ENCODE results near the gene C14orf39.
"Not testable (repeated sequence)": the region's sequence is repeated elsewhere in the genome, so short reads cannot be mapped to it uniquely, and the experiment has no call there.

C14orf39 gene

GRCh38 chr14:60420050-60420449, 65.8 kb downstream of the C14orf39 start (continued):
- TF ChIP-seq ZNF280C (tag by site-specific recombination; IDR thresholded peaks at IDR 0.05) (no peak), ZNF777 (tag by site-specific recombination; IDR thresholded peaks at IDR 0.05; ENCODE audit: borderline replicate concordance) (no peak), ZNF155 (tag by site-specific recombination; IDR thresholded peaks at IDR 0.05) (no peak), PRDM1 (tag by site-specific recombination; IDR thresholded peaks at IDR 0.05) (no peak), ZNF776 (tag by site-specific recombination; IDR thresholded peaks at IDR 0.05; ENCODE audit: borderline replicate concordance) (no peak), MYNN (tag by site-specific recombination; IDR thresholded peaks at IDR 0.05; ENCODE audit: borderline replicate concordance) (no peak), MZF1 (tag by site-specific recombination; IDR thresholded peaks at IDR 0.05; ENCODE audit: borderline replicate concordance) (no peak), ZNF701 (tag by site-specific recombination; IDR thresholded peaks at IDR 0.05) (no peak), ZFP3 (tag by site-specific recombination; IDR thresholded peaks at IDR 0.05; ENCODE audit: low read depth) (no peak), ZNF146 (tag by site-specific recombination; IDR thresholded peaks at IDR 0.05) (no peak)

- H3K4me3 ChIP-seq (ENCODE audit: low read depth, low read length); H3K9me3 ChIP-seq (ENCODE audit: control insufficient read depth, insufficient read depth, low read depth, low read length); POLR2A ChIA-PET; H3K27ac ChIP-seq (ENCODE audit: extremely low read depth, low read depth, low read length); H3K36me3 ChIP-seq (ENCODE audit: control insufficient read depth in 2 of 2, insufficient read depth in 1 of 2, low read length in 2 of 2); H3K4me1 ChIP-seq (ENCODE audit: control insufficient read depth, insufficient read depth, low read length): not testable (repeated sequence)
- CTCF ChIA-PET = interaction anchor here (0.6 kb wide), 1 partner anchor 65 kb away, joined by 4 read pairs; no protein-coding TSS in a partner anchor
These were observed 88.3 kb downstream of the C14orf39 start for GRCh38 chr14:60397550-60397949.

- no peaks in the 10 kb centered on the region for H3K36me3 ChIP-seq (ENCODE audit: control insufficient read depth in 2 of 2, insufficient read depth in 1 of 2, low read length in 2 of 2)
- H3K4me3 ChIP-seq (ENCODE audit: low read depth, low read length) = no peak overlapping the region
- POLR2A ChIA-PET = no interaction called here
- no peaks in the 10 kb centered on the region for H3K4me1 ChIP-seq (ENCODE audit: control insufficient read depth, insufficient read depth, low read length)
- no peaks in the 10 kb centered on the region for H3K9me3 ChIP-seq (ENCODE audit: control insufficient read depth, insufficient read depth, low read depth, low read length)
- H3K27ac ChIP-seq (ENCODE audit: extremely low read depth, low read depth, low read length) = no peak overlapping the region
- CTCF ChIA-PET = no interaction called here
- no peak for TF ChIP-seq PRDM1 (tag by site-specific recombination; IDR thresholded peaks at IDR 0.05)
- no peak for TF ChIP-seq ZNF830 (tag by site-specific recombination; IDR thresholded peaks at IDR 0.05; ENCODE audit: low read depth)
- no peak for TF ChIP-seq ZNF791 (tag by site-specific recombination; IDR thresholded peaks at IDR 0.05)
- no peak for TF ChIP-seq FEZF1 (tag by site-specific recombination; IDR thresholded peaks at IDR 0.05)
- TF ChIP-seq BCL11A (tag by site-specific recombination; IDR thresholded peaks at IDR 0.05; ENCODE audit: low read depth) = no peak
- no peak for TF ChIP-seq ZBTB7A (tag by site-specific recombination; IDR thresholded peaks at IDR 0.05; ENCODE audit: low read depth)
- no peak for TF ChIP-seq ZNF280D (tag by site-specific recombination; IDR thresholded peaks at IDR 0.05)
- no peak for TF ChIP-seq AEBP2 (tag by site-specific recombination; IDR thresholded peaks at IDR 0.05; ENCODE audit: borderline replicate concordance)
- TF ChIP-seq ZNF121 (tag by site-specific recombination; IDR thresholded peaks at IDR 0.05) = no peak
- TF ChIP-seq SALL2 (tag by site-specific recombination; IDR thresholded peaks at IDR 0.05; ENCODE audit: borderline replicate concordance) = no peak
- TF ChIP-seq ZBTB21 (tag by site-specific recombination; IDR thresholded peaks at IDR 0.05) = no peak
- TF ChIP-seq PRDM10 (tag by site-specific recombination; IDR thresholded peaks at IDR 0.05) = no peak
These were observed 89.0 kb downstream of the C14orf39 start for GRCh38 chr14:60396718-60397343.
